ENCODE data around the gene VIPAS39.

The VIPAS39 gene

DNA sequence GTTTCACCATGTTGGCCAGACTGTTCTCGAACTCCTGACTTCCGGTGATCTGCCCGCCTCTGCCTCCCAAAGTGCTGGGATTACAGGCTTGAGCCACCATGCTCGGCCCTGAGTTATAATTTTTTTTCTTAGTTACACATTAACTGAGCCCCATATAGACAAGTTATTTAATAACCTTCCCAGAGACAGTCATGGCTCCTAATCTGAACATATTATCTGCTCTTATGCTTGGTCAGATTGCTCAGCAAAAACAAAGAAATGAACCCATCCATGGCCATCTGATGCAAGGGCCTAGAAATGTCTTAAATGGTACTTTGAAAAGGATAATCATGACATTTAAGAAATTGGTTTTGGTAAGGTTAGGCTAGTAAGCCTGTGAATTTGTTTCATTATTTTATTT is 67.2 kb downstream of the VIPAS39 start:
- no peak overlapping the region for H3K27ac ChIP-seq (ENCODE audit: extremely low read depth, low read depth, low read length)
- peaks cover 0 to 3% of the 10 kb centered on the region in 2 experiments; a peak in 1 of 3 replicates for H3K36me3 ChIP-seq (ENCODE audit: control insufficient read depth in 2 of 2, insufficient read depth in 1 of 2, low read length in 2 of 2)
- POLR2A ChIA-PET: no interaction called here
- no peaks in the 10 kb centered on the region for H3K4me1 ChIP-seq (ENCODE audit: control insufficient read depth, insufficient read depth, low read length)
- TF ChIP-seq ZNF121 (tag by site-specific recombination; IDR thresholded peaks at IDR 0.05): no peak
- no peak for TF ChIP-seq ZNF560 (tag by site-specific recombination; IDR thresholded peaks at IDR 0.05; ENCODE audit: borderline replicate concordance)
- TF ChIP-seq ZNF248 (tag by site-specific recombination; IDR thresholded peaks at IDR 0.05): no peak
- TF ChIP-seq ZNF274 (IDR thresholded peaks at IDR 0.05; ENCODE audit: low read length): no peak
- no peak for TF ChIP-seq ZNF274 (tag by site-specific recombination; IDR thresholded peaks at IDR 0.05; ENCODE audit: borderline replicate concordance)
- no peak for TF ChIP-seq ZNF26 (tag by site-specific recombination; IDR thresholded peaks at IDR 0.05)
- no peak for TF ChIP-seq ZBTB8A (tag by site-specific recombination; IDR thresholded peaks at IDR 0.05)
- no peak for TF ChIP-seq ZNF518A (tag by site-specific recombination; conservative IDR thresholded peaks at IDR 0.05; ENCODE audit: low read depth)
- TF ChIP-seq ZNF132 (tag by site-specific recombination; IDR thresholded peaks at IDR 0.05; ENCODE audit: borderline replicate concordance): no peak
- no peak for TF ChIP-seq KLF9 (tag by site-specific recombination; IDR thresholded peaks at IDR 0.05; ENCODE audit: low read depth)
- TF ChIP-seq PRDM2 (tag by site-specific recombination; IDR thresholded peaks at IDR 0.05; ENCODE audit: borderline replicate concordance): no peak
- TF ChIP-seq ZNF830 (tag by site-specific recombination; IDR thresholded peaks at IDR 0.05; ENCODE audit: low read depth): no peak
- no peak for TF ChIP-seq ZSCAN30 (tag by site-specific recombination; IDR thresholded peaks at IDR 0.05)
- no peak for TF ChIP-seq OSR2 (tag by site-specific recombination; IDR thresholded peaks at IDR 0.05)
- no peak for TF ChIP-seq ZNF175 (tag by site-specific recombination; IDR thresholded peaks at IDR 0.05)
- TF ChIP-seq ZNF658 (tag by site-specific recombination; IDR thresholded peaks at IDR 0.05): no peak
- no peaks in the 10 kb centered on the region for H3K9me3 ChIP-seq (ENCODE audit: control insufficient read depth, insufficient read depth, low read depth, low read length)
- H3K4me3 ChIP-seq (ENCODE audit: low read depth, low read length): no peak overlapping the region
- CTCF ChIA-PET: interaction anchor here (0.6 to 1.2 kb wide), 2 partner anchors 15 to 69 kb away, joined by 3 read pairs; no protein-coding TSS in a partner anchor

Measured in HEK293 (cell line).